HG03460 (cell line): ENCODE measurements around the gene OSGEPL1.
A peak's percentile ranks its signal among the peaks of the same experiment; 100 is the strongest.
"Not testable (repeated sequence)": the region's sequence is repeated elsewhere in the genome, so short reads cannot be mapped to it uniquely, and the experiment has no call there.

Experiments
- ATAC-seq: cut with Tn5 transposase; IDR thresholded peaks from one replicate; pipeline ENCODE4 v1.9.1; 2021; ENCODE audit not compliant: unreplicated experiment

The OSGEPL1 gene

DNA sequence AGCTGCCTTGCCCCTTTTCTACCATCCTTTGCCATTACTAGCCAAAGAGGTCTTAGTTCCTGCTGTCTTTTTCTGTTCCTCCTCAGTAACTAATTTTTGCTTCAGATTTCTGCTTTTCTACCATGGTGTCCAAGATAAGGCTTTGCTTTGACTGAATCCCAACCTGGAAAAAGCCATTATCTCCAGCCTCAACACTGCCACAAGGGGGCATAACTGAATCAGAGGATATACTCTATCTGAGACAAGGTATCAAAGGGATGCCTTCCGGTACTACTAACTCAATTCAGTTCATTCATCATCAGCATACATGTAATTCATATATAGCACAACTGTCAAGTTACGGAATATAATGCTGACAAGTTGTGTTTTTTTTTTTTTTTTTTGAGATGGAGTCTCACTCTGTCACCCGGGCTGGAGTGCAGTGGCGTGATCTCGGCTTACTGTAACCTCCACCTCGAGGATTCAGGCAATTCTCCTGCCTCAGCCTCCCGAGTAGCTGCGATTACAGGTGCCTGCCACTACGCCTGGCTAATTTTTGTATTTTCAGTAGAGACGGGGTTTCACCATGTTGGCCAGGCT lies 11.4 kb downstream of the OSGEPL1 start:
- no peak for ATAC-seq

DNA sequence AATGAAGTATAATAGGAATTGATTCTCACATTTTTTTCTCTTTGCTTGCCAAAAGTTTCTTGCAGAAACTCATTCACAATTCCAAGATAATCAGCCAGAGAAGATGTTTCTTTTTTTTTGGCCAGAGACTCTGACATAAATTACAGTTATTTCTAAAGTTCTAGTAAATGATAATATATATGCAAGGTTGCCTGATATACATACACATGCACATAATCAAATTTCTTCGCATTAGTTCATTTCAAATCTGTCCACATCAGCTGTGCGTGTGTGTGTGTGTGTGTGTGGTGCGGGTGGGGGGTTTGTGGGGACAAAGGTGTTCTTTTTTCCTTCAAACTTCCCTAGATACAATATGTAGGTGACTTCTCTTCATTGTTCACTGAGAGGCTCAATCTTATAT lies 33.2 kb downstream of the OSGEPL1 start:
- no peak for ATAC-seq

DNA sequence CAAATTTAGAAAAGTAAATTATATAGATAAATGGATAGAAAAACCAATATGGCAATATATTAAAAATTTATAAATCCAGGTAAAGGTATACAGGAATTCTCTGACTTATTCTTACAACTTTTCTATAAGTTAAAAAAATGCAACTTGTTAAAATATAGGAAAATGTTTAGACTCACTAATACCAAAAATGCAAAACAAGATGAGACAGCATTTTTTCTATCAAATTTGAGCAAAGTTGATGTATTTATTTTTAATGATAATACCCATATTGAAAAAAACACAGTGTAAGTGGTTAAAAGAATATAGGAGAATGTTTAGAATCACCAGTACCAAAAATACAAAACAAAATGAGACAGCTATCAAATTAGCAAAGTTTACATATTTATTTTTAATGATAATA lies 35.7 kb downstream of the OSGEPL1 start:
- no peak for ATAC-seq

DNA sequence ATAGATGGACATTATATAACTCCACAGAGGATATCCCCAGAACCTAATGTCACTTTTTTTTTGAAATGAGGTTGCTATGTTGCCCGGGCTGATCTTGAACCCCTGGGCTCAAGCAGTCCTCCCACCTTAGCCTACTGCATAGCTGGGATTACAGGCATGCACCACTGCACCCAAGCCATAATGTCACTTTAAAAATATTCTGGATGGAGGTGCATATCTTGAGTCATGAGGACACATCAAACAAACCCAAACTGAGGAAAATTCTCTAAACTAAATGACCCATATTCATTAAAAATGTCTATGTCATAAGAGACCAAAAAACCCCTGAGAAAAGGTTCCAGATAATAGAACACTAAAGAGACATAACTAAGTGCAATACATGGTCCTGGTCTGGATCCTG lies 36.3 kb downstream of the OSGEPL1 start:
- ATAC-seq, result no peak

DNA sequence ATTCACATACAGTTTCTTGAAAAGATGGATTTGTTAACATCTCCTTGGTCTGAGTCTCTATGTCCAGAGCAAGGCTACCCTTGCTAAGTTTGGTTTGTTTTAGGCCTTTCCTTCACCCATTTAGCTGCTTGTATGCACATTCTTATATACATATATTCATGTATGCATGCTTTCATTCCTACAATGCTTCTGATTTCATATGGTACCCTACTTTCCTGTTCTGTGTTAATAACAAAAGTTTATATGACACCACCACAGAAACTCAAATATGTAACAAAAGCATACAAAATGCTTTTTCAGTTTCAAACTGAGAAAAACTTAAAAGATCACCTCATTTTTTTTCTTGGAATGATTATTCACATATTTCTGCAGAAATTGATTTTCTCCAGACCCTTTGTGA lies 39.4 kb downstream of the OSGEPL1 start:
- no peak for ATAC-seq

DNA sequence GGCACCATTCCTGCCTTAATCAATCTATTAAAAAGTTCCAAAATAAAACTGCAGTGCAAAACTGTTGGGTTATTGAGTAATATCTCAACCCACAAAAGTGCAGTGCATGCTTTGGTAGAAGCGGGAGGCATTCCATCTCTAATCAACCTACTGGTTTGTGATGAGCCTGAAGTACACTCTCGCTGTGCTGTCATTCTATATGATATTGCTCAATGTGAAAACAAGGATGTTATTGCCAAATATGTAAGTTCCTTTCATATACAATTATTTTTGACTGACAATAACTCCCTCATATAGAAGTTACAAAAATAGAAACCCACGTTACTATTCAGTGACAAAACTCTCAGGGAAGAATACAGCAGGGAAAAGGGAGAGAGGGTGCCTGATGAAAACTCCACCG lies 43.0 kb downstream of the OSGEPL1 start:
- ATAC-seq, result no peak

DNA sequence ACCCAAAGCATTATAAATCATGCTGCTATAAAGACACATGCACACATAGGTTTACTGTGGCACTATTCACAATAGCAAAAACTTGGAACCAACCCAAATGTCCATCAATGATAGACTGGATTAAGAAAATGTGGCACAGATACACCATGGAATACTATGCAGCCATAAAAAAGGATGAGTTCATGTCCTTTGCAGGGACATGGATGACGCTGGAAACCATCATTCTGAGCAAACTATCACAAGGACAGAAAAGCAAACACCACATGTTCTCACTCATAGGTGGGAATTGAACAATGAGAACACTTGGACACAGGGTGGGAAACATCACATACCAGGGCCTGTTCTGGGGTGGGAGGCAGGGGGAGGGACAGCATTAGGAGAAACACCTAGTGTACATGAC lies 45.0 kb downstream of the OSGEPL1 start:
- not testable (repeated sequence) for ATAC-seq

DNA sequence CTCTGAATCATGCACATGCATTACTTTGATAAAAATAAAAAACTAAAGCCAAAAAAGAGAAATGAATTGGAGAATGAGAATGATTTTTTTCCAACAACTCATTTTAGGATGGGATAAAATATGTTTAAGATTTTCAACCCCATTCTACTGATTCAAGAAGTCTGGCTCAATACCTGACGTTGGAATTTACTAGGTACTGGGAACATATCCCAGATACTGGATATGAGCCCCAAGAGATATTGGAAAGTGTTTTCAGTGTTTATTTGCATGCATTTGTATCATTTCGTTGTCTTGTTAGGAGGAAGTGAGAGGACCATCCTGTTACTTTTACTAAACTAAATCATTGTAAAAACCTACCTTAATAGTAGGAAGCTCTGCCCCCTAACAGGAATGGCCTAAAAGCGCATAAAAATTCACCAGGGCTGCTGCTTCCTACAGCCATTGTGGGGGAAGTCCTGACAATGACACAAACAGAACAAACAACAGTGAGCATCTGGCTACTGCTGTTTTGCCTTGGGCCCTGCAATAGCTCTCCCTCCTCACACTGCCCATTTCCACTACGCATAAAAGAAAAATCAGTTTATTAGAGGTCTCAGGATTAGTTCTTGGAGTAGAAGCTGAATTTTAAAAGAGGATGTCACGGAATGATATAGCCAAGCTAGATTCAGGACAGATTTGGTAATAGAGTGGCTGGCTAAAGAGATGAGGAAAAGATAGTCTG lies 52.9 kb downstream of the OSGEPL1 start:
- ATAC-seq, result no peak

DNA sequence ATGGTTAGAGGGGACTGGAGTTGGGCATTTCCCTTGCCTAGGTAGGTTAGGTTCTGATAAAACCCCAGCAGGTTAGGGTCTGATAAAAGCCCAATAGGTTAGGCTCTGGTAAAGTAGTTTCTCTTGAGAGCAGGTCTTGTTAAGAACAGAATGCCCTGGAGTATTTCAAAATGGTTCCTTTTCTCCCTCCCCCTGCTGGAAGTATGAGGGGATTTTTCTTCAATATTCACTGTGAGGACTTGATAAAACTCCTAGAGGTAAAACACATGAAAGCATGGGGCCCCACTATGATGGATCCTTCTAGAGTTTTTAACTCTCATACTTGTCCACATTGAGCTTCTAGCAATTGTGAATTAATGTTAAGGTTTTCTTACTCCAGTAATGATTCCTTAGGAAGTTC lies 60.5 kb downstream of the OSGEPL1 start:
- no peak for ATAC-seq

DNA sequence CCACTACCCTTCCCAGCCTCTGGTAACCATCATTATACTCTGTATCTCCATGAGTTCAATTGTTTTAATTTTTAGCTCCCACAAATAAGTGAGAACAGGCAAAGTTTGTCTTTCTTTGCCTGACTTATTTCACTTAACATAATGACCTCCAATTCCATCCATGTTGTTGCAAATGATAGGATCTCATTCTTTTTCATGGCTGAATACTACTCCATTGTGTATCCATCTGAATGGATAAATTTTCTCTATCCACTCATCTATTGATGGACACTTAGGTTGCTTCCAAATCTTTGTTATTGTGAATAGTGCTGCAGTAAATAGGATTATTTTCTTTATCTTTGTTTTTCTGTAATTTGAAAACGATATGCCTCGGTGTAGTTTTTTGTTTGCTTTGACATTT lies 61.9 kb downstream of the OSGEPL1 start:
- ATAC-seq, result no peak

DNA sequence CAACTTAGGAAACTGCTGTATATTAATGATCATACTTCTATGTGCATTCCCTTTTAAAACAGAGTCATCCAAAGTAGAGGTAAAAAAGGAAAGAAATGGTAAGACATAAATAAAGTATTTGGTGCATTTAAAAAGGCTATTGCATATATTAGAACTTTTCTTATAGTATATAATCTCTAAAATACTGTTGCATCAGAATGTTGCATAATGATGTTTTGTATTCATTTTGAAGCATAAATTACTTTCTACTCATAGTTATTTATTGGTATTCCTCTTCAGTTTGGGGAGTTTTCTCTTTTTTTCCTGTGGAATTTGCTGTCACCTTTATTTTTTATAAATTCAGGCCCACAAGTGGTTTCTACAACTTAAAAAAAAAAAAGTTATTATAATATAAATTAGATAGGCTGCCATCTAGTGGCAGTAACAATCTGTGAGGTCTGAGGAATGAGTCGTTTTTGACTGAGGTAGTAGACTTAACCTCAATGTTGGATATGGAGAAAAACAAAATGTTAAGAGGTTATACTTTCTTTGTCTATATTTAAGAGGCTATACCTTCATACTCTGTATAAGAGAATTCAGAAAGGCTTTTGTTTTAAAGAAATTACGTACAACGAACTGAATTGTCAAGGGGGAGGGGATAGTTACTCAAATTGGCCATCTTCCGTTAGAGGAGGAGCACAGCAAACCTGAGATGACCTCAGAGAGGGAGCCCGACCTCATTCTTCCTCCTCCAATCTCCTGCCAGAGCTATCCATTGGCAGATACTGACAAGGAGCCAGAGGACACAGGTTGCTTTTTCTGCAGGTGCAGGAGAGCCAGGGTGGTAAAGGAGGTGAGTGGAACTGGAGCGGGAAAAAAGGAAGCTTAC lies 64.3 kb downstream of the OSGEPL1 start:
- peak; percentile 72 for ATAC-seq
